22Rv1 (cell line): Measurements from ENCODE around the gene DNAH10.

Experiments used
- CTCF ChIP-seq: fragments of 450-650 bp; IDR thresholded peaks from 2 replicates; pipeline ENCODE4 v1.5.1; 2017; ENCODE audit warnings: mild to moderate bottlenecking
- ZFX ChIP-seq: fragments of 450-650 bp; IDR thresholded peaks from 2 replicates; pipeline ENCODE4 v1.6.1; 2017; ENCODE audit warnings: antibody characterized with exemption, borderline replicate concordance

- TF ChIP-seq CTCF (no peak), ZFX (no peak)
These were observed 84.9 kb downstream of the DNAH10 start for GRCh38 chr12:123847019-123847418.
